Measurements from ENCODE around the gene NT5DC4.

The NT5DC4 gene

DNA sequence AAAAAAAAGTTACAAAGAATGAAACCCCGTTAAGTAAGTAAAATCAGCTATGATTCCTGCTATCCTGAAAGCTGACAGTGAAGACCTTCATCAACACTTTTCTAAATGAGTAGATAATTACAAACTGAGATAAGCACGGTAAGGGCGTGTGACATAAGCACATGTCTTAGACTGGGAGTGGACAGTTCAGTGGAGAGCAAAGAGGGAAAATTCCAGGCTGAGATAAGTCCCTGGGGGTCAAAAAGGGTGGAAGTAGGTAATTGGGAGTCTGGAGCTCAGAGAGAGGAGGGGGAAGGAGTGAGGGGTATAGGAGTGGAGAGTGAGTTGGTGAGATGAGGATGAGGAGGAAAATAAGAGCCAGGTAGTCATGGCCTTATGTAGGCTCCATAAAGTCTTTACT lies 67.8 kb downstream of the NT5DC4 start:
- no peak for DNase-seq

Data from right hindlimb (tissue), 1 donor.